HAP-1 (cell line): ENCODE measurements around the gene HIC2.
"Not testable (repeated sequence)": the region's sequence is repeated elsewhere in the genome, so short reads cannot be mapped to it uniquely, and the experiment has no call there.

Source experiments
- DNase-seq, 2 experiments: peaks; one replicate each; pipeline ENCODE4 v3.0.0-alpha.2; 2016 to 2020; ENCODE audit warnings: low spot score in 2 of 2
- H3K27me3 ChIP-seq: fragments of 250-450 bp; sonication (Bioruptor Pico); 2 replicates; pipeline ENCODE4 v1.5.1; 2020; ENCODE audit warnings: low read depth, mild to moderate bottlenecking, moderate library complexity
- H3K36me3 ChIP-seq: fragments of 250-450 bp; sonication (Bioruptor Pico); replicated peaks from 2 replicates; pipeline ENCODE4 v1.5.1; 2020; ENCODE audit warnings: mild to moderate bottlenecking
- H3K4me1 ChIP-seq: fragments of 250-450 bp; sonication (Bioruptor Pico); 2 replicates; pipeline ENCODE4 v1.5.1; 2020; ENCODE audit warnings: mild to moderate bottlenecking
- H3K4me3 ChIP-seq: fragments of 250-450 bp; sonication (Bioruptor Pico); 2 replicates; pipeline ENCODE4 v1.5.1; 2020; ENCODE audit warnings: mild to moderate bottlenecking, moderate library complexity
- H3K9me3 ChIP-seq: fragments of 250-450 bp; sonication (Bioruptor Pico); 2 replicates; pipeline ENCODE4 v1.5.1; 2020; ENCODE audit warnings: mild to moderate bottlenecking, moderate library complexity
- in situ Hi-C: fragments of 300-500 bp; cut with MboI; formaldehyde crosslinking; loops from 3 replicates; pipeline ENCODE4 v1.14.3; 2020; ENCODE audit warnings: low sequenced_read_pairs, inconsistent platforms, mixed read lengths

Gene HIC2

GRCh38 chr22:21450858-21451353 is 33.7 kb downstream of the HIC2 start:
- peaks cover 27% of the 10 kb centered on the region for H3K36me3 ChIP-seq
- H3K4me1 ChIP-seq, result no peaks in the 10 kb centered on the region
- no peaks in the 10 kb centered on the region for H3K27me3 ChIP-seq
- no peaks in the 10 kb centered on the region for H3K9me3 ChIP-seq
- H3K4me3 ChIP-seq, result no peak overlapping the region
- DNase-seq, result peak in 1 of 2 experiments; percentile 14
- in situ Hi-C loops, result no loop called here

DNA sequence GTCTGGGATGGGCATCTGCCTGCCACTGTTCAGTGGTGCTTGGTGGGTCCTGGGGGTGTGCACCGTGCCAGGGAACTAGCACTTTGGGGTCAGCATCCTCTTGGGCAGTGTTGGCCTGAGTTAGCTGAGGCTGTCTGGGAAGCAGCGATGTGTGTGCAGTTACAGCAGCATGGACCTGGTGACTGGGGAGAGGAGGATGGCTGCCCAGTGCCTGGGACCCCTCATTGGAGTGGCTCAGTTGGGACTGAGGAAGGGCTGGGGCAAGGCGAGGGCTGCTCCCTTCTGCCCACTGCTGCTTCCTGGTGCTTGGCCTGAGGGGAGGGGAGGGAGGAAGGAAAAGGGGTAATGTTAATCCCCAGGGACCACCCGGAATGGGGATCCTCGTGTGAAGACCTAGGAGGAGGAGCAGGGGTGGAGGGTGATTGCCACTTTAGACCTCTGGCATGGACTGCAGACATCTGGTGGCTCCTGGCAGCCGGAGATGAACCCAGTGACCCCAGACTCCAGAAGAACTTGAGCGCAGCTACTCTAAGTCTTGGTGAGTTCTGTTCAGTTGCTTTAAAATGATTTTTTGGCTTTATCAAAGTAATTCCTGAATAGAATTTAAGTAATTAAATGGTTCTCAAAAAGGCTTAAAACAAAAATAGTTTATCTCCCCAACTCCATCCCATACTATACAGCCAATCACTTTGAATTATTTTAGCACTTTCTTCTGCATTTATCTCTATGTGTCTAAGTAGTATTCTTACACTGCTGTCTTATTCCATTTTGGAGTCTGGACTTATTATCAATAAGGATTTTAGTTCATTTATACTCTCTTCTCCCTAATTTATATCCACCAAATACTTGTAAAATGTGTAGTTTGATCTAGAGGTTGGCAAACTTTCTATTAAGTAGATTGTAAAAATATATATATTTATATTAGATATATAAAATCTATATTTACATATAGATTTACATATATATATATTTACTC is 34.7 kb downstream of the HIC2 start:
- H3K27me3 ChIP-seq, result no peaks in the 10 kb centered on the region
- H3K4me1 ChIP-seq, result no peaks in the 10 kb centered on the region
- no peak overlapping the region for H3K4me3 ChIP-seq
- in situ Hi-C loops, result no loop called here
- H3K9me3 ChIP-seq, result no peaks in the 10 kb centered on the region
- peak in 1 of 2 experiments; percentile 16 for DNase-seq
- peaks cover 18% of the 10 kb centered on the region for H3K36me3 ChIP-seq

- H3K4me1 ChIP-seq, H3K27me3 ChIP-seq, in situ Hi-C loops, H3K9me3 ChIP-seq, H3K4me3 ChIP-seq, DNase-seq: not testable (repeated sequence)
- H3K36me3 ChIP-seq, result peaks cover 15% of the 10 kb centered on the region
Observed at GRCh38 chr22:21452666-21453065, 35.5 kb downstream of the HIC2 start.

DNA sequence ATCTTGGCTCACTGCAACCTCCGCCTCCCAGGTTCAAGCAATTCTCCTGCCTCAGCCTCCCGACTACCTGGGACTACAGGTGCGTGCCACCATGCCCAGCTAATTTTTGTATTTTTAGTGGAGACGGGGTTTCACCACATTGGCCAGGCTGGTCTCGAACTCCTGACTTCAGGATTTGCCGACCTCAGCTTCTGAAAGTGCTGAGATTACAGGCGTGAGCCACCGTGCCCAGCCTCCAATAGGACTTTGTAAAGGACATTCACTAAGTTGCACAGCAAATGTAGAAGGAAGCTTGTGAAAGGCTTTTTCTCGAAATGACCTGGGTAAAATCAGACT is 37.8 kb downstream of the HIC2 start:
- in situ Hi-C loops, H3K36me3 ChIP-seq, H3K27me3 ChIP-seq, H3K4me1 ChIP-seq, H3K4me3 ChIP-seq, DNase-seq, H3K9me3 ChIP-seq: not testable (repeated sequence)

DNA sequence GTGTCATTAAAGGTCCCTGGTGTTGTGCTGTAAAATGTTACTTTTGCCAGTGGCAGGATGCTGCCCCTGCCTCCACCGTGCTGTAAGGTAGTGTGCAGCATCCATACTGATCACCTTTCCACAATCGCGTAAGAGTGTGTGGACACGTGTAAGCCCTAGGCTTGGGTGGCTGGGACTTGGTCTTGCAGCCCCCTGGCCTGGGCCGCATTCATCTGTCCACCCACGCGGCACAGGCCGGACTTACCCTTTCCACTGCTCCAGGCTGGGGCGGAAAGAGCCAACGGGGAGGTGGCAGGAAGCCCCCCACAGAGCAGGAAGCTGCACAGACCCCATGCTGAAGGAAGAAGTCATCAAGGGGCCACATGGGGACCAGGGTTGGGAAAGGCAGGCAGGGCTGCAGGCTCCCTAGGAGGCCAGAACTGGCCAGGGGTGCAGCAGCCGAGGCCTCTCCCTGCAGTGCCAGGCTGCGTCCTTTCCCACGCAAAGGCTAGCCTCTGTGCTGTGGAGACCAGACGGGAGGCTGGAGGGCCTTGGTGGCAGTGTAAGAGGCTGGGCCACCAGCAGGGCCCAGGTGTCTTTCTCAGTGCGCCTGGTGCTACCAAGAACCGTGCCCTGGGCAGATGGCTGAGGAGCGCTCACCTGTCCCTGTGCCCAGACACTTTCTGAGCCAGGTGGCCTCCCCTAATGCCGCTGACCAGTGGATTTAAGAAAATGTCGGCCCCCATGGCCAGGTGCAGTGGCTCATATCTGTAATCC is 38.3 kb downstream of the HIC2 start:
- peak in 1 of 2 experiments; percentile 6 for DNase-seq
- in situ Hi-C loops, result no loop called here
- no peak overlapping the region for H3K4me3 ChIP-seq
- no peaks in the 10 kb centered on the region for H3K9me3 ChIP-seq
- no peaks in the 10 kb centered on the region for H3K27me3 ChIP-seq
- H3K36me3 ChIP-seq, result no peaks in the 10 kb centered on the region
- no peaks in the 10 kb centered on the region for H3K4me1 ChIP-seq

DNA sequence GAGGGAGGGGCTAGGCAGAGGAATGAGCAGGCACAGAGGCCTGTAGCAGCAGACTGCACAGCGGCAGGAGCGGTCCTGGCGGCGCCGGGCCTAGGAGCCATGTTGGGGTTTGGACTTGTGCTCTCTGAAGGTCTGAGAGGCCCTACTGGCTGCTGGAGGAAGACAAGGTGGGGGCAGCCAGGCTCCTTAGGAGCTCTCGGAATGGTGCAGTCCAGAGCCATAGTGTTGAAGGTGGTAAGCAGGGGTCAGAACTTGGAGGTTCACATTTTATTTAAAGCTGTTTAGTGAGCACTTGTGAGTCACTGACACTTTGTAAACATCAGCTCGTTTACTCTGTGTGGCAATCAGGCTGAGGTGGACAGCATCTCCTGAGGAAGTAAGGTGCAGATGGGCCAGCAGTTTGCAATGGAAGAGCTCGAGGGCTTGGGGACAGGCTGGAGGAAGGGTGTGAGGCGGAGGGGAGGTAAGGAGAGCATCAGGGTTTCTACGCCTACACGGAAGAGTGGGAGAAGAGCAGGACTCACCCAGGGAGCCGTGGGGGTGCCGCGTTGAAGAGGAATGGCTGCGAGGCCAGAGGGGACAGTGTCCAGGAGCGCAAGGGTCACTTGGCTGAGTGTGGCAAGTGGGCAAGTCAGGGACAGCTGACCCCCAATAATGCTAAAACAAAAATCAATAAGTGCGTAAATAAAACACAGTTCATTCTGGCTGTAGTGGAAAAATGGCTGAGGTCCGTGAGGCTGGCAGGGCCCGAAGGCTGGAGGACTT is 40.0 kb downstream of the HIC2 start:
- Histone ChIP-seq H3K4me3 (no peak overlapping the region), H3K4me1 (no peaks in the 10 kb centered on the region), H3K9me3 (no peaks in the 10 kb centered on the region), H3K27me3 (no peaks in the 10 kb centered on the region), H3K36me3 (no peaks in the 10 kb centered on the region)
- peak in 1 of 2 experiments; percentile 7 for DNase-seq
- in situ Hi-C loops, result no loop called here

DNA sequence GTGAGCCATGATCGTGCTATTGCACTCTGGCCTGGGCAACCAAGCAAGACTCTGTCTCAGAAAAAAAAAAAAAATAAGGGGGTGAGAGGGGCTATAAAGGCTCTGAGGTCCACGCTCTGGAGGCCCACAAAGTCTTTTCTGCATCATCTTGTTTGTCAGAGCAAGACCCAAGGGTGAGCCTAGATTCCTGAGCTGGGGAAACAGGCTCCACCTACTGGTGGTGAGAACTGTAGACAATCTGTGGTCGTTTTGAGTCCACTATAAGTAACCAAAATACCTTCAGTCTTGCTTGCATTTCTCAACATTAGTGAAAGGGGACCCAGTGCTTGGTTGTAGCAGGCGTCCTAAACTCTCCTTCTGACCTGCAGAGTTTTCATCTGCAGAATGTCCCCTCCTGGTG is 45.5 kb downstream of the HIC2 start:
- H3K36me3 ChIP-seq, in situ Hi-C loops, H3K27me3 ChIP-seq, H3K9me3 ChIP-seq, DNase-seq, H3K4me1 ChIP-seq, H3K4me3 ChIP-seq: not testable (repeated sequence)

- H3K27me3 ChIP-seq, H3K36me3 ChIP-seq, in situ Hi-C loops, DNase-seq, H3K9me3 ChIP-seq, H3K4me1 ChIP-seq: not testable (repeated sequence)
- peak within 1 kb of the TSS; percentile 28 for H3K4me3 ChIP-seq
Observed at GRCh38 chr22:21467337-21468193, 50.4 kb downstream of the HIC2 start, which contains the start of gene TMEM191C. TSS of gene TMEM191C (plus strand) at chr22:21467387. CDS start at chr22:21467460, 73 bp downstream.

DNA sequence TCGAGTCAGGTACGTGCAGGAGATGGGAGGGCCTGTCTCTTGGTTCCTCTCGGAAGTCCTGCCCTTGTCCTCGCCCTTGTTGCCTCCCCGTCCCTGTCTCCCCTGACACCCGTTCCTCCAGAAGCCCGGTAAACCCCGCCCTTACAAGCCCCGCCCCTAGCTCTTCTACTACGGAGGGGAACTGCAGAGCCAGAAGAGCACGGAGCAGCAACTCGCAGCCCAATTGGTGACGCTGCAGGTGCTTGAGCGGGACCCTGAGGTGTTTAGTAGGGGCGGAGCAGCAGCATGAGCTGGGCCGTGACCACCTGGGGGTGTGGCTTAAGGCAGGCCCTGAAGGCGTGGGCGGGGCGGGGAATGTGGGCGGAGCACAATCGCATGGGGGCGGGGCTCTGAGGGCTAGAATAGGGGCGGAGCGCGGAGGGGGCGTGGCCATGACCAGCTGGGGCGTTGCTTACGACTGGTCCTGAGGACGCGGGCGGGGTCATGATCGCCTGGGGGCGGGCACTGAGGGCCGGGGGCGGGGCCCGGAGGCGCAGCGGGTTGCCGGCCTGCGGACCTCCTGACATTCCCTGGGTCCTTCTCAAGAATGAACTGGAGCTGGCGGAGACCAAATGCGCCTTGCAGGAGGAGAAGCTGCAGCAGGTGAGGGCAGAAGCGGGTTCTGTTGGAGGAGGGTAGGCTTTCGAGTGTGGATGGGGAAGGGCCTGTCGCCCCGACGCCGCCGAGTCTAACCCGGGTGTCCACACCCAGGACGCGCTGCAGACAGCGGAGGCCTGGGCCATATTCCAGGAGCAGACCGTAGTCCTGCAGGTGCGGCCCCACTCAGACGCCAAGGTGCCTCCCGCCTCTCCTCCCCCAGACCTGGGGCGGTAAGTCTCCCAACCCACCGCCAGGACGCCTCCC is 51.3 kb downstream of the HIC2 start:
- H3K9me3 ChIP-seq, in situ Hi-C loops, H3K27me3 ChIP-seq, H3K4me1 ChIP-seq, H3K36me3 ChIP-seq: not testable (repeated sequence)
- peak; percentile 77 to 97 for DNase-seq
- H3K4me3 ChIP-seq, result peak overlapping the region; percentile 20; the same call in 1 of the 2 replicates

DNA sequence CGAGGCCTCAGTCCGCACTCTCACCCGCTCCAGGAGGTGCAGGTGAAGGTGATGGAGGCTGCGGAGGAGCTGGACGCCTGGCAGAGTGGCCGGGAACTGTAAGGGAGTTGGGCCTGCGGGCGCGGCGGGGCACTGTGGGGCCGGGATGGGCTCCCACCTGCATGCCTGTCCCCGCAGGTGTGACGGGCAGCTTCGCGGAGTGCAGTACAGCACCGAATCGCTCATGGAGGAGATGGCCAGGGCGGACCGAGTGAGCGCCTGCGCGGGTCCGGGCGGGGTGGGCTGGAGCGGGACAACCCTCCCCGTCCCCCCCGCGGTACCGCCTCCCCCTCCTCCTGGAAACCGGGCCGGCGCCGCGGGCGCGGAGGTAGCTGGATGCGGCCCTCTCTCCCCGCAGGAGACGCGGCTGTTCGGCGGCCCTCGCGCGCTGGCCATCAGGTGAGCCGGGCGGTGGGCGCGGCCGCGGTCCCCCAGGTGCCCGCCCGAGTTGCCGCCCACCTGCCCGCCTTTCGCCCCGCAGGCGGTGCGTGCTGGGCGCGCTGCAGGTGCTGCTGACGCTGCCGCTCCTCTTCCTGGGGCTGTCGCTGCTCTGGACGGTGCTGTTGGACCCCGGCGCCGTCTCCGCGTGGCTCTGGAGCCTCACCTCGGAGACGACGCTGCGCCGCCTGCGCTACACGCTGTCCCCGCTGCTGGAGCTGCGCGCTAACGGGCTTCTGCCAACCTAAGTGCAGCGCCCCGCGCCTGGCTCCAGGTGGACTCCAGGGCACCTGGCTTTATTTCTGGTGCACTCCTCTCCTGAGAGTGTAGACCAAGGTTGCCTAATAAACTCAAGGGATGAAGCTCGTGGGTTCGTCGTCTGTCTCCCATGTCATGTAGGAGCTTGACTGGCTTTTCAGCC is 52.2 kb downstream of the HIC2 start:
- H3K9me3 ChIP-seq, H3K27me3 ChIP-seq, H3K4me3 ChIP-seq, H3K36me3 ChIP-seq, in situ Hi-C loops, H3K4me1 ChIP-seq, DNase-seq: not testable (repeated sequence)

- in situ Hi-C loops, DNase-seq: not testable (repeated sequence)
Observed at GRCh38 chr22:21472984-21473383, 55.8 kb downstream of the HIC2 start.

More at GRCh38 chr22:21472984-21473383, 55.8 kb downstream of the HIC2 start:
- H3K4me1 ChIP-seq, H3K36me3 ChIP-seq, H3K9me3 ChIP-seq, H3K27me3 ChIP-seq, H3K4me3 ChIP-seq: not testable (repeated sequence)
